OCI-LY1 (cell line): Measurements from ENCODE around the gene HDHD2.

Experiments used
- H2AFZ ChIP-seq: fragments of 200-600 bp; sonication (generic), shearing (Covaris generic); 2 replicates; pipeline ENCODE4 v1.6.0; 2014; ENCODE audit warnings: antibody characterized with exemption, mild to moderate bottlenecking, low read length
- H3F3A ChIP-seq: fragments of 200-600 bp; sonication (generic), shearing (Covaris generic); 2 replicates; pipeline ENCODE4 v1.6.0; 2014; ENCODE audit warnings: mild to moderate bottlenecking, antibody characterized with exemption, low read length, moderate library complexity; ENCODE audit not compliant: insufficient read depth
- H3K27ac ChIP-seq: fragments of 200-600 bp; sonication (generic); 2 replicates; pipeline ENCODE4 v1.5.1; 2014; ENCODE audit warnings: low read length, mixed run types, mild to moderate bottlenecking, low read depth; ENCODE audit not compliant: poor library complexity, severe bottlenecking
- H3K27me3 ChIP-seq: fragments of 200-600 bp; sonication (generic); 2 replicates; pipeline ENCODE4 v1.6.0; 2014; ENCODE audit warnings: antibody characterized with exemption, mild to moderate bottlenecking, low read length, moderate library complexity; ENCODE audit not compliant: insufficient read depth
- H3K36me3 ChIP-seq: fragments of 200-600 bp; sonication (generic); 2 replicates; pipeline ENCODE4 v1.6.1; 2014; ENCODE audit warnings: mild to moderate bottlenecking, antibody characterized with exemption, low read length, moderate library complexity, mixed read lengths; ENCODE audit not compliant: insufficient read depth
- H3K4me1 ChIP-seq: fragments of 200-600 bp; sonication (generic); 2 replicates; pipeline ENCODE4 v1.5.1; 2014; ENCODE audit warnings: mild to moderate bottlenecking, low read length, moderate library complexity; ENCODE audit not compliant: insufficient read depth, severe bottlenecking
- H3K4me2 ChIP-seq: fragments of 200-600 bp; sonication (generic), shearing (Covaris generic); 2 replicates; pipeline ENCODE4 v1.6.1; 2014; ENCODE audit warnings: low read length
- H3K4me3 ChIP-seq: fragments of 200-600 bp; sonication (generic); 2 replicates; pipeline ENCODE4 v1.5.1; 2014; ENCODE audit warnings: low read length, low read depth, mild to moderate bottlenecking, mixed read lengths; ENCODE audit not compliant: poor library complexity, severe bottlenecking
- H3K79me2 ChIP-seq: fragments of 200-600 bp; shearing (Covaris generic); 2 replicates; pipeline ENCODE4 v1.6.1; 2016; ENCODE audit warnings: mixed run types, low read length, mixed read lengths; ENCODE audit not compliant: insufficient read depth
- H3K9ac ChIP-seq: fragments of 200-600 bp; sonication (generic), shearing (Covaris generic); 2 replicates; pipeline ENCODE4 v1.6.1; 2014; ENCODE audit warnings: mild to moderate bottlenecking, low read length, mixed read lengths
- H3K9me2 ChIP-seq: fragments of 200-600 bp; sonication (generic), shearing (Covaris generic); 2 replicates; pipeline ENCODE4 v1.6.1; 2014; ENCODE audit warnings: low read depth, mild to moderate bottlenecking, low read length, mixed read lengths
- H3K9me3 ChIP-seq: fragments of 200-600 bp; shearing (Covaris generic); 2 replicates; pipeline ENCODE4 v1.6.1; 2014; ENCODE audit warnings: low read length, mixed read lengths
- H4K20me1 ChIP-seq: fragments of 200-600 bp; sonication (generic), shearing (Covaris generic); 2 replicates; pipeline ENCODE4 v1.6.0; 2016; ENCODE audit warnings: mild to moderate bottlenecking, low read length; ENCODE audit not compliant: insufficient read depth
- EZH2 ChIP-seq: fragments of 200-600 bp; sonication (generic), shearing (Covaris generic); IDR thresholded peaks from 2 replicates; pipeline ENCODE4 v1.8.0; 2017; ENCODE audit warnings: borderline replicate concordance, mixed run types, mild to moderate bottlenecking, antibody characterized with exemption, low read length, moderate library complexity, mixed read lengths
- TF ChIP-seq, protein P1 (sequence below): fragments of 200-600 bp; sonication (generic), shearing (Covaris generic); IDR thresholded peaks from 2 replicates; pipeline ENCODE4 v1.5.1; 2017; ENCODE audit warnings: mild to moderate bottlenecking, antibody characterized with exemption, low read length, moderate library complexity, mixed read lengths

HDHD2 gene

DNA sequence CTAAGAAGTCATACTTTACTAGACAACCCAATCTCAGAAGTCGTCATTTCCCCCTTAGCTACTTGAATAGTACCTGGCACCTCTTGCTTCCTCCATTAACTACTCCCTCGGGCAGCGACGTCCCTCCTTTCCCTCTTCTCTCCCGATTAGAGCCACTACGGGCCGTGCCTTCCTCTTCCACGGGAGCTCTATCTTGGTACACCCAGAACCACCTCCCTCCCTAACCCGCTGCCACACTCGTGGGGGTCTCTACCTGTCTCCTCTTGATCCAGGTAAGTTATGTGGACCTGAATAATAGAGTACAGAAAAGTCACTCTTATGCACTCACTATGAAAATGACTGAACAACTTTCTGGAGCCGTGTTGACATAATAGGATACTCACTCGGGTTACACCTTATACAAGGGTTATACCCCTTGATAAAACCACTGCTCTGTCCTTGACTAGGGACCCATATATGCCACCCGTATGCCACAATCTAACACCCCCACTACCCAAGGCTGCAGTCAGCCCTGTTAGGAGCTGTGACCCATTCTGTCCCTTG, 595 bp upstream of the HDHD2 start:
- Histone ChIP-seq H3K4me1 (peaks cover 24% of the 10 kb centered on the region), H3F3A (no peaks in the 10 kb centered on the region), H3K9me2 (no peaks in the 10 kb centered on the region), H3K36me3 (peaks cover 17% of the 10 kb centered on the region; the same call in 1 of the 2 replicates), H3K4me2 (peak overlapping the region; percentile 98), H3K79me2 (peaks cover 17% of the 10 kb centered on the region), H3K9me3 (no peaks in the 10 kb centered on the region), H4K20me1 (no peaks in the 10 kb centered on the region), H3K27me3 (no peaks in the 10 kb centered on the region), H2AFZ (peak overlapping the region; percentile 51; the same call in 1 of the 2 replicates), H3K27ac (peak overlapping the region; percentile 39), H3K4me3 (peak overlapping the region; percentile 72), H3K9ac (peak overlapping the region; percentile 89)
- TF ChIP-seq, protein P1, sequence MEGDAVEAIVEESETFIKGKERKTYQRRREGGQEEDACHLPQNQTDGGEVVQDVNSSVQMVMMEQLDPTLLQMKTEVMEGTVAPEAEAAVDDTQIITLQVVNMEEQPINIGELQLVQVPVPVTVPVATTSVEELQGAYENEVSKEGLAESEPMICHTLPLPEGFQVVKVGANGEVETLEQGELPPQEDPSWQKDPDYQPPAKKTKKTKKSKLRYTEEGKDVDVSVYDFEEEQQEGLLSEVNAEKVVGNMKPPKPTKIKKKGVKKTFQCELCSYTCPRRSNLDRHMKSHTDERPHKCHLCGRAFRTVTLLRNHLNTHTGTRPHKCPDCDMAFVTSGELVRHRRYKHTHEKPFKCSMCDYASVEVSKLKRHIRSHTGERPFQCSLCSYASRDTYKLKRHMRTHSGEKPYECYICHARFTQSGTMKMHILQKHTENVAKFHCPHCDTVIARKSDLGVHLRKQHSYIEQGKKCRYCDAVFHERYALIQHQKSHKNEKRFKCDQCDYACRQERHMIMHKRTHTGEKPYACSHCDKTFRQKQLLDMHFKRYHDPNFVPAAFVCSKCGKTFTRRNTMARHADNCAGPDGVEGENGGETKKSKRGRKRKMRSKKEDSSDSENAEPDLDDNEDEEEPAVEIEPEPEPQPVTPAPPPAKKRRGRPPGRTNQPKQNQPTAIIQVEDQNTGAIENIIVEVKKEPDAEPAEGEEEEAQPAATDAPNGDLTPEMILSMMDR = no peak
- no peak for TF ChIP-seq EZH2

DNA sequence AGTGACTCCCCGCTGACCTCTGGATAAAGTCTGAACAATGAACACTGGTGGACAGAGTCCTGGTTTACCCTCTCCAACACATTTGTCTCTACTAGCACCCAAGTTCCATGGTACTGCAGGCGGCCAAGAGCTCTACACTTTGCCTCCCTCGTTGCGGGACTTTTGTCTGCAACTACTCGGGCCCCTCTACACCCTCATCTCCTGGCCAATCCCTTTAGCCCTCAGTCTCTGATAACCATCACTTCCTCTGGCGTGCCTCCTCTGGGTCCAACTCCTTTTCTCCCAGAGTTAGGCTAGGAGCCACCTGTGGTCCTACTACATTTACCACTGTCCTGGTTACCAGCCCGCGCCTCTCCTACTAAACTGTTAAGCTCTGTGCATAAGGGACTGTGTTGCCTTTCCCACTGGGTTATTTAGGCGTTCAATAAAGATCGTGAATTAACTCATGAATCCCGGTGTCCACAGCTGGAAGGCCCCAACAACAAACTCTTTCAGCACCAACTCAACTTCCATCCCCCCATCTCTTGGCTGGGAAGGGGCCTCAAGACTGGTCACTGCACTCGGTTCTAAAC, 757 bp downstream of the HDHD2 start:
- peaks cover 6% of the 10 kb centered on the region; the same call in 1 of the 2 replicates for H3K36me3 ChIP-seq
- TF ChIP-seq EZH2 = no peak
- TF ChIP-seq, protein P1 = no peak
- H3K27me3 ChIP-seq = no peaks in the 10 kb centered on the region
- no peaks in the 10 kb centered on the region for H3K9me2 ChIP-seq
- H3F3A ChIP-seq = no peaks in the 10 kb centered on the region
- peaks cover 24% of the 10 kb centered on the region for H3K4me1 ChIP-seq
- peak overlapping the region; percentile 72 for H3K4me3 ChIP-seq
- H2AFZ ChIP-seq = no peak overlapping the region
- peaks cover 24% of the 10 kb centered on the region for H3K79me2 ChIP-seq
- H3K27ac ChIP-seq = no peak overlapping the region
- no peaks in the 10 kb centered on the region for H3K9me3 ChIP-seq
- H4K20me1 ChIP-seq = no peaks in the 10 kb centered on the region
- H3K4me2 ChIP-seq = peak overlapping the region; percentile 98
- H3K9ac ChIP-seq = peak overlapping the region; percentile 89

DNA sequence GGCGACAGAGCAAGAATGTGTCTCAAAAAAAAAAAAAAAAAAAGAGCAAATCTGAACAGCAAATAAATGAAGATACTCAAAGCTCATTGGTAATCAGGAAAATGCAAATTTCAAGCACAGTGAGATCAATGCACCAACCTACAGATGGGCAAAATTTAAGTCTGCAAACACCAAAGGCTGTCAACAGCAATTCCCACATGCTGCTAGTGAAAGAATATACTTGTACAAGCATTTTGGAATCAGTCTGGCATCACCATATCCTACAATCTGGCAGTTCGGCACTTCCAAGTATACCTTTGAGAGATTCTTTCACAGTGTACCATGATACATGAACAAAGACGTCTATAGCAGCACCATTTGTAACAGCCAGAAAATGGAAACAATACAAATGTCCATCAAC, 4.1 kb downstream of the HDHD2 start:
- Histone ChIP-seq H3K9me3 (no peaks in the 10 kb centered on the region), H3K36me3 (no peaks in the 10 kb centered on the region), H3K27me3 (no peaks in the 10 kb centered on the region), H3K79me2 (peaks cover 41% of the 10 kb centered on the region), H4K20me1 (no peaks in the 10 kb centered on the region), H3F3A (no peaks in the 10 kb centered on the region), H3K4me3 (no peak overlapping the region), H3K9me2 (no peaks in the 10 kb centered on the region), H3K27ac (no peak overlapping the region), H2AFZ (no peak overlapping the region), H3K9ac (no peak overlapping the region), H3K4me1 (peaks cover 21% of the 10 kb centered on the region), H3K4me2 (no peak overlapping the region)
- no peak for TF ChIP-seq EZH2
- TF ChIP-seq, protein P1 = no peak
